Middle frontal gyrus (tissue), 1 donor: Measurements from ENCODE around the gene NRXN3.

Experiments used
- DNase-seq: peaks from one replicate; pipeline ENCODE4 v3.0.0-alpha.2; 2015; ENCODE audit warnings: low spot score; ENCODE audit errors: extremely low spot score

Gene NRXN3

DNA sequence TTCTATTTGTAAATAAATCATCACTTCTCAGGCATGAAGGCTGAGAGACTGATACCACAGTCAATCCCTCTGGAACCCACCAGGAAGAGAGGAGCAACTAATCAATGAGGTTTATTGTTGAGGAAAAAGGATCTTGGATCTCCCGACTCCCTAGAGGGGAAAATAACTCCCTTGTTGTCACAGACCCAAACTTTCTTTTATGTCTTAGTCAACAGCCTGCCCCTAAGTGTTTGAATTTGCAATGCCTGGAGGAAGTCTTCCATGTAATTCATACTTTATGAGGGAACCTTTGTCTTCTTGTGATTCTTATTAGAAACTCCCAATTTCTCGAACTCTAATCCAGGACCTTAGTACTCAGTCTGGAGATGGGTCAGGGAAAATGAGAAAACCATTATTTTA, 1235.3 kb downstream of the NRXN3 start:
- no peak for DNase-seq

DNA sequence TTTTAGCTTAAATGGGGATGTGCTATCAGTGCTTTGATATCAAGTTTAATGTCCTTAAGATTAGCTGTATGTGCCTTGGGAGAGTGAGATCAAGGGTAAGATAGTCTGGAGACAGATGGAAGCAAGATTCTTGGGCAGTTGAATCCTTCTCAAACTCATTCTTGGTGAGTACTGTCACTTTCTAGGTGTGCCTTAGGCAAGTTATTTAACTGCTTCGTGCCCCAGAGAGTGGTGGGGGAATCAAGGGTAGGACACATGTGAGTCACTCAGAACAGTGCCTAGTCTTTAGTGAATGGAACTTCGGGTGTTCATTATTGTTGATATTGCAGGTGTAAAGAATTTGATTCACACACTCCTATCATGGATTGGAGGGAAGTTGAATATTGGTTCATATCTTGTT, 1237.4 kb downstream of the NRXN3 start:
- DNase-seq = no peak

GRCh38 chr14:79408696-79409095, 1238.5 kb downstream of the NRXN3 start:
- no peak for DNase-seq

DNA sequence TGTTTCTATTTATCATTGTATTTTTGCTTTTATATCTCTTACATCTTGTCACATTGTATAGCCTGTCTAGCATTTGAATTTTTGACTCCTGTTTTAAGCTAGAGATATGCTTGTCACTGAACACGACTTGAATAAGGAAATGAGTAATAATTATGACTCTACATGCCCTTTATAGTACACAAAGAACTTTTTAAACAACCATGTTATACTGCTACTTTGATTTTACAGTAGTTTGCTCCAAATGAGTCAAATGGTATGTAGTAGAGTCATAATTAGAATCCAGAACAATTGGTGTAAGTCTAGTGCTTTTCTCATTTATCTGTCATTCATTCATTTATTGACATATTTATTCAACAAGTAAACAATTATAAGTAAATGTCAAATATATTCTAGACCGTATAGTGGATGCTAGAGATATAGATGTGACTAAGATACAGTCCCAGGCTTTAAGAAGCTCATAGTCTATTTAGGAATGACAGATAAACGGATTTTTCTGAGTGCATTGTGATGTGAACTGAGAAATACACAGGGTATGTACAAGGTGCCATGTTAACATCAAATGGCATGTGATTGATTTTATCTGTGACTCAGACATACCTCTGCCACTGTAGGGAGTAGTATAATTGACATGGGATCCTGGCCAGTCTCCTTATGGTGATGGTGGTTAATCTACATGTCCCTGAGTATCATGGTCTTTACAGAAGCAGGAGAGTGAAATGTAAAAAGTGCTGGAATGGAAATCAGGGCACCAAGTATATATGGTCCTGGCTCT, 1241.4 kb downstream of the NRXN3 start:
- no peak for DNase-seq

DNA sequence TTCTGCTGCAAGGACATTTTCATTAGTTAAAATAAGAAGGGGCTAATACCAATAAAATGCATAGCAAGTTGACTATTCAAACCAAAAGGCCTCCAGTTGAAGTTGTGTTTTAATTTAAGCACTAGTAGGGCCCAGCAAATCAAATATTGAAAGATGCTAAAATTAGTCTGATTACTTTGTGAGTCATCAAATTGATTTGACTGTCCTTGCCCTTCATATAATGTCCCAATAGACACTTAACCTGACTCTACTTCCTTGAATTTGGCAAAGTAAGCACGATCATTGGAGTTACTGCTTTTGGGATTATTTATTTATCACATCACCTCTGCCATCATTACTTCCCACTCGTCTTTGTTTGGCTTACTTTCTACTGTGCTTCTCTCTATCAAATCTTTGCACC, 1242.6 kb downstream of the NRXN3 start:
- DNase-seq = no peak

DNA sequence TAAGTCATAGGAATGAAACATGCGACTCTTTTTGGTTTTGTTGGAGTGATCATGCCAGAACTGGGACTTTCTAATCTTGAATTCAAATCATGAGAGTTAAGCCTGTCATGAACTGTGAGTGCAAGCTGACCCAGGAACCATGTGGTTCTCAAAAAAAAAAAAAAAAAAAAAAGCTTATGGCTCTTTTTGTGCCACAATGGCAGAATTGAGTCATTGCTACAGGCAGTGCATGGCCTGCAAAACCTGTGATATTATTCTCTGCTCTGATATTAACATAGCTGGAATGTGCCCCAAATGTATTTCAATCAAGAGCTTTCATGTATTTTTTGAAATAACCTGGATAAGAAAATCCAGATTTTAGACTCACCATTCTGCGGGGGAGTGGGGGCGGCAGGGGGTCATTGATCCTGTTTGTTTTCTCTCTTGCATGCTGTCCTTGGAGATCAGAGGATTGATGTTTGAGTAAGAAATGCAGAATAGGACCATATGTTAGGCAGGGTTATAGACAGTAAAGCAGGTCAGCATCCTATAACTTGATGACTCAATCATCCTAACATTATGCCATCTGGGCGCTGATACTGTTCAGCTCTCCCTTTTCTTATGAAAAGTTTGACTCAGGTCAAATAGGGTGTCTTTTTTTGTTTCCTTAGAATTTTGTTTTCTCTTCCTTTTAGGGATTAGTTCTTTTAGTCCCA, 1243.7 kb downstream of the NRXN3 start:
- DNase-seq = no peak

GRCh38 chr14:79415726-79416125, 1245.6 kb downstream of the NRXN3 start:
- DNase-seq = no peak

GRCh38 chr14:79417961-79418360, 1247.8 kb downstream of the NRXN3 start:
- no peak for DNase-seq

- DNase-seq = no peak
Observed at GRCh38 chr14:79418649-79419415, 1248.7 kb downstream of the NRXN3 start.

GRCh38 chr14:79419571-79420327, 1249.6 kb downstream of the NRXN3 start:
- DNase-seq = no peak

GRCh38 chr14:79420725-79421124, 1250.6 kb downstream of the NRXN3 start:
- DNase-seq = no peak

GRCh38 chr14:79421811-79422210, 1251.6 kb downstream of the NRXN3 start:
- no peak for DNase-seq

GRCh38 chr14:79424462-79424861, 1254.3 kb downstream of the NRXN3 start:
- no peak for DNase-seq

DNA sequence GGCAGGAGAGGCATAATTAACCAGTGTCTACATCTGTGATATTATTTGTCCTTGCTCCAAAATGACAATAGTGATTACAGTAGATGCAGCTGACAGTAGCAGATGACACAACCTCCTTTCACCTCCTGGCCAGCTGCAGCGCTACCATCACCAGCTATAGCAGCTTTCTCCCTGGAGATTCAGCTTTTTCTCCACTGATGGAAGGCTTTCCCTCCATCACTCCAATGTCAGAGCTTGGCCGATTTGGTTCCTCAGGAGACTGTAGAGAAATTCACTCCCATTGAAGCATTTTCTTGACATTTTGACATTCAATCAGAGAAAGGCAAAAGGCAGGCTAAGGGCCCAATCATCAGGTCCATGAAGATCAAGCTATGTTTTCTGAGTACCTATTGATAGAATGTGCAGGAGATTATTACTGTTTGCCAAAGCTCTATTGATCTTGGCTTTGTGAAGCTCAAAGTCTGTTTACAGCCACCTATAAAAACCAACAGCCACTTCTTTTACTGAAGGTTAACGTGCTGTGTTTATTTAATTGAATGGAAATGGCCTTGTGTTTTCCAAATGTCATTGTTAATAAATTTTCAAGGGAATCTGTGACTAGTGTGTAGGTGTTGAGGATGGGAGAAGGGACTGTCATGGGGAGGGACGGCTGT, 1256.1 kb downstream of the NRXN3 start:
- DNase-seq = no peak

- no peak for DNase-seq
Observed at GRCh38 chr14:79432640-79433039, 1262.5 kb downstream of the NRXN3 start.

DNA sequence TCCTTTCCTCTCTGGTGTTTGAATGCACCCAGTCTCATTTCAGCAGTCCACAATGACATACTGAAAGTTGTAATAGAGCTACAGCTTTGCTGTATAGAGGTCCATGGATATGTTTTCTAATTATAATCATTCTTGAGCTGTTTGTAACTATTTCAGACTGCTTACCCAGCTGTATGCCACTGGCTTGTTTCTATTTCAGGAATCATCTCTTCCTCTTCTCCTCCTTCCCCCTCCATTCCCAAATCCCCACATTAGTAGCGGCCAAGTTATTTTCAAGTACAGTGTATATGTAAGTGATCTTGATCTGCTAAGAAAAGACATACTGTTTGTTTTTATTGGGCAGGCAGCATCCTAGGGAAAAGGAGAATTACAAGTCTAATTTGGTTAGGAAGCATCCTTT, 1266.2 kb downstream of the NRXN3 start:
- no peak for DNase-seq

DNA sequence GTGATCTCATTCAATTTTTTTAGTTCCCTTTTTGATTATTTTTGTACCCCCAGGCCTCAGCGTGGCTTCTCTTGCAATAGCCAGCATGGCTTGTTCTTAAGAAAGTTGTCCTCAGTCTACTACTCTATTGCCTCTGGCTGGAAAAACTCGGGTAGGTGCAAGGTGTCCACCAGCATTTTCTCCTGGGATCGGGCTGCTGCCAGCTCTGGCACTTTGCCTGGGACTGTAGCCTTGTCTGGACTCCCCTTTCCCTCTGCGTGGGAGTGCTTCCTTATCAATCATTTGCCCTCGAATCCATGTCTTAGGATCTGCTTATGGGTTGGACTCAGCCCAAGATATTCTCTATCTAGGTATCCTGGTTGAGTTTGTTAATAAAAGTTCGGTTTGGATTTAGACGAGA, 1267.8 kb downstream of the NRXN3 start:
- DNase-seq = no peak

DNA sequence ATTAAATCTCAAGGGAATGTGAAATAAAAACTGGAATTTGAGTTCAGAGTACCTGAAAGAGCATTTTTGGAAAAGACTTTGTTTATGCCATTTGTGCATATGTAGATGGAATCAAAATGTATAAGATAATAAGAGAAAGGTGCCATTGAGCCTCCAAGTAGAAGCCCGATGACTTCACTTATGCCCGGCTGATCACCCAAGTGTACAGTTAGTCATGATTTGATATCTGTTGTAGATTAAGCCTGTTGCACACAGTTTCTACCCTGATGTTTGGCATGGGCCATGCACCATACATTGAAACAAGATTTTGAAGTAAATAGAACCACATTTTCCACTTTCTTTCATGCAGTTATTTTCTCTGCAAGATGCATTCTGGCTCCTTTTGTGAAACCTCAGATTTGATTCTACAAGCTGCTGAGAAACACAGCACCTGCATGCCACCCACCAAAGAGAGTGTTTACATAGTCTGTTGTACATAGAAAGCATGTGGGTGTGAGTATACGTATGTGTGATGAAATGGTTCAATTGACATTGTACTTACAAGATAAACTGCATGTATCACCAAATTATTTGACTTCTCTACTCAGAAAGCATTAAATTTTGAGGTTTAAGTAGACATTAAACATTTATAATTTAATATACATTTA, 1268.6 kb downstream of the NRXN3 start:
- DNase-seq = no peak

GRCh38 chr14:79442786-79443185, 1272.6 kb downstream of the NRXN3 start:
- no peak for DNase-seq

GRCh38 chr14:79443602-79444001, 1273.4 kb downstream of the NRXN3 start:
- no peak for DNase-seq
